GM12873 (cell line): ENCODE measurements around the gene CDK16.
A peak's percentile ranks its signal among the peaks of the same experiment; 100 is the strongest.

ENCODE experiments used
- TF ChIP-seq, protein P1 (sequence below): IDR thresholded peaks from 2 replicates; pipeline ENCODE4 v1.5.1; 2012; ENCODE audit warnings: low read depth, mild to moderate bottlenecking, moderate library complexity, low read length, control low read depth; ENCODE audit not compliant: insufficient read depth; ENCODE audit errors: missing control alignments

The CDK16 gene

DNA sequence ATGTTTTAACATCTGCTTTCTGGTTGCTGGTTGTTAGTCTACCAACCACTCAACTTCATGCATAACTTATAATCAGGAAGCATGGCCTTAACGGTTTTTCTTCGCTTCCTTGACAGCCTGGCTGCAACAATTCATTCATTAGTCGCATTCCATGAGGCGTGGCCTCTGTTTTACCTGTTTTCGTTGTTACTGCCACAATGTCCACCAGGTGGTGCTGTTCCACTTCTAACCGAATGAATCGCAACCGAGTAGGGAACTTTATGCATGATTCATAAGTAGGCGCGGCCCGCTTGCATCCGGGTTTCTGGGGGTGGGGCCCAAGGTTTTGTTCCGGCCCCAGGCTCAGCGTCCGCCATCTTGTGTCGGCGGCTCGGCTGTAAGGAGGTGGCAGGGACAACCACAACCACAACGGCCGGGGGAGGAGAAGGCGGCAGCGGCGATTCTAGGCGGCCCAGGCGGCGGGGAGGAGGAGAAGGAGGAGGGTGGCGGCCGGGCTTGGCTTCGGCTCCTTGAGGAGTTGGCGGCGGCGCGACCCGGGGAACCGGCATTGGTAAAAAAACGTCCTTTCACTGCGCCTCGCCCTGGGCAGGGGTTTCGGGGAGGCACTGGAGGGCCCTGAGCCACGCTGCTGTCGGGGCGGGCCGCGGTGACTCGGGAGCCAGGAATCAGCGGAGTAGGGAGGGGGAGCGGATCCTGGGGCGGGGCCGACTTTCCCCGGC is 24.8 kb upstream of the CDK16 start, which contains the start of gene UBA1:
Gene UBA1 (plus strand): TSS at position 355 of the 719 bp plus-strand sequence. CDS start 4,974 bp downstream, outside the sequence.
- TF ChIP-seq, protein P1, sequence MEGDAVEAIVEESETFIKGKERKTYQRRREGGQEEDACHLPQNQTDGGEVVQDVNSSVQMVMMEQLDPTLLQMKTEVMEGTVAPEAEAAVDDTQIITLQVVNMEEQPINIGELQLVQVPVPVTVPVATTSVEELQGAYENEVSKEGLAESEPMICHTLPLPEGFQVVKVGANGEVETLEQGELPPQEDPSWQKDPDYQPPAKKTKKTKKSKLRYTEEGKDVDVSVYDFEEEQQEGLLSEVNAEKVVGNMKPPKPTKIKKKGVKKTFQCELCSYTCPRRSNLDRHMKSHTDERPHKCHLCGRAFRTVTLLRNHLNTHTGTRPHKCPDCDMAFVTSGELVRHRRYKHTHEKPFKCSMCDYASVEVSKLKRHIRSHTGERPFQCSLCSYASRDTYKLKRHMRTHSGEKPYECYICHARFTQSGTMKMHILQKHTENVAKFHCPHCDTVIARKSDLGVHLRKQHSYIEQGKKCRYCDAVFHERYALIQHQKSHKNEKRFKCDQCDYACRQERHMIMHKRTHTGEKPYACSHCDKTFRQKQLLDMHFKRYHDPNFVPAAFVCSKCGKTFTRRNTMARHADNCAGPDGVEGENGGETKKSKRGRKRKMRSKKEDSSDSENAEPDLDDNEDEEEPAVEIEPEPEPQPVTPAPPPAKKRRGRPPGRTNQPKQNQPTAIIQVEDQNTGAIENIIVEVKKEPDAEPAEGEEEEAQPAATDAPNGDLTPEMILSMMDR = peak; percentile 74

- TF ChIP-seq, protein P1 = no peak
These were observed 24.2 kb upstream of the CDK16 start for GRCh38 chrX:47194194-47194787.

DNA sequence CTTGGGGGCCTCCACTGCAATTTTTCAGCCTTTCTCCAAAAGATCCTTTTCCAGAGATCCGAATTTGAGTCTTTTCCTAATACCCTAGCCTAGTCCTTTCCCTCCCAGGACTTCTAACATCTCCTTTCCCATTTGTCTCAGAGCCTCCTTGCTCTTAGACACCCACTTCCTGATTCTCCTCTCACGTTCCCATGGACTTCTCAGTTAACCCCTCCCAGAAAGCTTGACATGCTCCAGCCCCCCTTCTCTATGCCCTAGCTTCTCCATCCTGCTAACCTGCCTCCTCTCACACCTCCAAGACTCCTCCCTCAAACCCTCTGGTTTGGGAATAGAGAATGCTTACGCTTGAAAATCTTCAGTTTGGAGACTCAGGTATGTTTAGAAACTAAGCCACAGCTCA is 22.4 kb upstream of the CDK16 start:
- TF ChIP-seq, protein P1 = no peak

DNA sequence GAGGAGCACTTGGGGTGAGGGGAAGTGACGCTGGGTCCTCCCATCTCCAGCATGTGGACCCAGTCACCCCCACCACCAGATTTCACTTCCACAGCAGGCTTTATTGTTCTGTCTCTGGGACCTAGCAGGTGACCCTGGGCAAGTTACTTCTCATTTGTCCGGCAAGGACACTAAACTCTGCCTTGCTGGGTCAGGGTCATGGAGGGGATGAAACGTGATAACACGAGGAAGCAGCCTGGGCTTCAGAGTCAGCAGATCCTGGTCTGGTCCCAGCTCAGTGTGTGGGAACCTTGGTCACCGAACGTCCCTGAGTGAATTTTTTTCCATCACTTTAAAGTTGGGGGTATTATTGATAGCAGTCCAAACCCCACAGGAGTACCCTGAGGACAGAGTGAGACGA is 21.0 kb upstream of the CDK16 start:
- TF ChIP-seq, protein P1 = no peak

- TF ChIP-seq, protein P1 = no peak
These were observed 20.3 kb upstream of the CDK16 start for GRCh38 chrX:47198026-47198686.

DNA sequence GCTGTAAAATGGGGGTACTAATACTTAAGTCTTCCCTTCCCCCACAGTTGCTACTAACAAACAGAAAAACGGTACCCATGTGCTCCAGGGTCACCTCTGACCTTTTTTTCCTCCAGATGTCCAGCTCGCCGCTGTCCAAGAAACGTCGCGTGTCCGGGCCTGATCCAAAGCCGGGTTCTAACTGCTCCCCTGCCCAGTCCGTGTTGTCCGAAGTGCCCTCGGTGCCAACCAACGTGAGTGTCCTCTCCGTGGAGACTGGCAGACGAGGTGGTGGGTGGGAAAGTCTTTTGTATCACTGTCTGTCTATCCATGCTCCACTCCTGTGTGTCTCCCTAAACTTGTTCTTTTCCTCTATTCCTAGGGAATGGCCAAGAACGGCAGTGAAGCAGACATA is 19.8 kb upstream of the CDK16 start:
- TF ChIP-seq, protein P1 = no peak

DNA sequence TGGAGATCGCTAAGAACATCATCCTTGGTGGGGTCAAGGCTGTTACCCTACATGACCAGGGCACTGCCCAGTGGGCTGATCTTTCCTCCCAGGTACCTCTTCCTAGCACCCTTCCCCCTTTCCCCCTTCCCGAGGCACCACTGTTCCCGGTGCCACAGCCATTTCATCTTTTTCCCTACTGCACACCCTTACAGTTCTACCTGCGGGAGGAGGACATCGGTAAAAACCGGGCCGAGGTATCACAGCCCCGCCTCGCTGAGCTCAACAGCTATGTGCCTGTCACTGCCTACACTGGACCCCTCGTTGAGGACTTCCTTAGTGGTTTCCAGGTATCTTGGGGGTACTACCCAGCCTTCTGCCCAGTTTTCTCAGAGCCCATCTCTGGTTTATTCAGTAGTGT is 19.2 kb upstream of the CDK16 start:
- TF ChIP-seq, protein P1 = no peak
